Neural cell (in vitro differentiated cells): ENCODE results near the gene CRIM1. TPM values are rescaled to one million over a fixed set of nuclear protein-coding genes. Genes with fewer than 3 reads are reported as not detected.

ENCODE experiments used
- H2AFZ ChIP-seq: fragments of 200-600, 300-800 bp; sonication (generic), shearing (Covaris generic); 2 replicates; pipeline ENCODE4 v1.6.0; 2014; ENCODE audit warnings: low read depth, mild to moderate bottlenecking, antibody characterized with exemption, low read length, moderate library complexity
- H3F3A ChIP-seq: fragments of 200-600 bp; shearing (Covaris generic); 2 replicates; pipeline ENCODE4 v1.6.1; 2016; ENCODE audit warnings: mild to moderate bottlenecking, moderate library complexity, mixed read lengths, antibody characterized with exemption, low read length; ENCODE audit not compliant: insufficient read depth, poor library complexity, severe bottlenecking
- H3K27ac ChIP-seq: fragments of 200-600, 300-800 bp; sonication (generic), shearing (Covaris generic); 2 replicates; pipeline ENCODE4 v1.5.1; 2014; ENCODE audit warnings: mild to moderate bottlenecking, low read length, moderate library complexity
- H3K27me3 ChIP-seq: fragments of 300-800, 200-600 bp; sonication (generic), shearing (Covaris generic); 2 replicates; pipeline ENCODE4 v1.6.0; 2014; ENCODE audit warnings: mild to moderate bottlenecking, low read depth, low read length, moderate library complexity; ENCODE audit not compliant: insufficient read depth
- H3K36me3 ChIP-seq: fragments of 300-800, 200-600 bp; sonication (generic), shearing (Covaris generic); 2 replicates; pipeline ENCODE4 v1.5.1; 2014; ENCODE audit warnings: mild to moderate bottlenecking, antibody characterized with exemption, low read length, moderate library complexity; ENCODE audit not compliant: insufficient read depth
- H3K4me2 ChIP-seq: fragments of 300-800, 200-600 bp; sonication (generic), shearing (Covaris generic); 2 replicates; pipeline ENCODE4 v1.6.0; 2014; ENCODE audit warnings: mild to moderate bottlenecking, low read length
- H3K4me3 ChIP-seq: fragments of 300-800, 200-600 bp; sonication (generic), shearing (Covaris generic); 2 replicates; pipeline ENCODE4 v1.5.1; 2014; ENCODE audit warnings: mild to moderate bottlenecking, low read length, moderate library complexity
- H3K79me2 ChIP-seq: fragments of 200-600 bp; shearing (Covaris generic); replicated peaks from 2 replicates; pipeline ENCODE4 v1.6.0; 2014; ENCODE audit warnings: mild to moderate bottlenecking, low read length, moderate library complexity; ENCODE audit not compliant: insufficient read depth
- H3K9ac ChIP-seq: fragments of 300-800, 200-600 bp; sonication (generic), shearing (Covaris generic); 2 replicates; pipeline ENCODE4 v1.6.1; 2016; ENCODE audit warnings: mild to moderate bottlenecking, low read length, mixed read lengths
- H3K9me2 ChIP-seq: fragments of 200-600 bp; shearing (Covaris generic); 2 replicates; pipeline ENCODE4 v1.6.1; 2016; ENCODE audit warnings: mild to moderate bottlenecking, low read length, mixed read lengths; ENCODE audit not compliant: insufficient read depth
- H3K9me3 ChIP-seq: fragments of 200-600, 300-800 bp; sonication (generic), shearing (Covaris generic); 2 replicates; pipeline ENCODE4 v1.6.1; 2016; ENCODE audit warnings: mild to moderate bottlenecking, mixed run types, low read length, moderate library complexity, mixed read lengths
- H4K20me1 ChIP-seq: fragments of 200-600 bp; shearing (Covaris generic); 2 replicates; pipeline ENCODE4 v1.6.1; 2016; ENCODE audit warnings: mild to moderate bottlenecking, mixed run types; ENCODE audit not compliant: insufficient read depth
- CTCF ChIP-seq: fragments of 450-650 bp; IDR thresholded peaks from 2 replicates; pipeline ENCODE4 v1.5.1; 2014; ENCODE audit warnings: antibody characterized with exemption, mild to moderate bottlenecking, moderate library complexity; ENCODE audit not compliant: poor library complexity, severe bottlenecking
- EP300 ChIP-seq: fragments of 450-650 bp; conservative IDR thresholded peaks from 2 replicates; pipeline ENCODE4 v1.6.1; 2014; ENCODE audit warnings: antibody characterized with exemption, mild to moderate bottlenecking, moderate library complexity; ENCODE audit not compliant: poor library complexity, severe bottlenecking
- EZH2 ChIP-seq: fragments of 200-600, 300-800 bp; shearing (Covaris generic), sonication (generic); IDR thresholded peaks from 2 replicates; pipeline ENCODE4 v1.6.1; 2014; ENCODE audit warnings: antibody characterized with exemption, low read length, borderline replicate concordance, mild to moderate bottlenecking; ENCODE audit not compliant: insufficient read depth, poor library complexity, severe bottlenecking
- MXI1 ChIP-seq: fragments of 450-650 bp; conservative IDR thresholded peaks from 2 replicates; pipeline ENCODE4 v1.6.1; 2014; ENCODE audit warnings: antibody characterized with exemption, mild to moderate bottlenecking; ENCODE audit not compliant: poor library complexity, severe bottlenecking
- POLR2AphosphoS5 ChIP-seq: IDR thresholded peaks from 2 replicates; pipeline ENCODE4 v1.6.1; 2012
- RAD21 ChIP-seq: fragments of 450-650 bp; conservative IDR thresholded peaks from 2 replicates; pipeline ENCODE4 v1.6.1; 2014; ENCODE audit warnings: antibody characterized with exemption, mild to moderate bottlenecking, moderate library complexity
- REST ChIP-seq: IDR thresholded peaks from 2 replicates; pipeline ENCODE4 v1.6.1; 2012; ENCODE audit warnings: borderline replicate concordance
- SMC3 ChIP-seq: fragments of 450-650 bp; conservative IDR thresholded peaks from 2 replicates; pipeline ENCODE4 v1.6.1; 2014; ENCODE audit warnings: antibody characterized with exemption, mild to moderate bottlenecking, moderate library complexity; ENCODE audit not compliant: poor library complexity
- TAF1 ChIP-seq: IDR thresholded peaks from 2 replicates; pipeline ENCODE4 v1.6.1; 2012; ENCODE audit warnings: low read depth
- polyA plus RNA-seq: library from polyadenylated mRNA; depleted of rRNA; stranded (reverse); fragments of >200 nt; gene quantifications from 2 replicates; pipeline ENCODE4 v1.2.3, GENCODE V29; 2014

Gene CRIM1
- polyA plus RNA-seq, 1 donor from 2014 or later, result 6.7 TPM

- Histone ChIP-seq H3K4me3 (no peak overlapping the region), H3K9me3 (no peaks in the 10 kb centered on the region), H3K9me2 (no peaks in the 10 kb centered on the region), H3K4me2 (no peak overlapping the region), H3K9ac (no peak overlapping the region), H3K36me3 (no peaks in the 10 kb centered on the region), H4K20me1 (no peaks in the 10 kb centered on the region), H2AFZ (no peak overlapping the region), H3F3A (no peaks in the 10 kb centered on the region), H3K27ac (no peak overlapping the region), H3K79me2 (no peaks in the 10 kb centered on the region), H3K27me3 (no peaks in the 10 kb centered on the region)
- TF ChIP-seq POLR2AphosphoS5 (no peak), REST (no peak), EP300 (no peak), CTCF (no peak), SMC3 (no peak), RAD21 (no peak), EZH2 (no peak), MXI1 (no peak), TAF1 (no peak)
Measured at GRCh38 chr2:36478332-36478738, 122.8 kb downstream of the CRIM1 start.

GRCh38 chr2:36478999-36479398 is 123.4 kb downstream of the CRIM1 start:
- no peaks in the 10 kb centered on the region for H3K79me2 ChIP-seq
- no peaks in the 10 kb centered on the region for H3K27me3 ChIP-seq
- H3K4me3 ChIP-seq, result no peak overlapping the region
- H3K4me2 ChIP-seq, result no peak overlapping the region
- H2AFZ ChIP-seq, result no peak overlapping the region
- H3K9me3 ChIP-seq, result no peaks in the 10 kb centered on the region
- TF ChIP-seq EP300 (no peak), MXI1 (no peak), SMC3 (no peak), CTCF (no peak), POLR2AphosphoS5 (no peak), TAF1 (no peak), EZH2 (no peak), RAD21 (no peak), REST (no peak)
- no peak overlapping the region for H3K27ac ChIP-seq
- no peak overlapping the region for H3K9ac ChIP-seq
- H3F3A ChIP-seq, result no peaks in the 10 kb centered on the region
- H3K9me2 ChIP-seq, result no peaks in the 10 kb centered on the region
- H3K36me3 ChIP-seq, result no peaks in the 10 kb centered on the region
- no peaks in the 10 kb centered on the region for H4K20me1 ChIP-seq
